PC-9 (cell line): ENCODE results near the gene PLCL2. TPM values are rescaled to one million over a fixed set of nuclear protein-coding genes. Genes with fewer than 3 reads are reported as not detected.

Experiments
- BruUV-seq: library from RNA; stranded (reverse); fragments of 400-500 nt; replicated peaks from 2 replicates; lab custom pipeline; 2021; lab: Mats Ljungman, UMichigan
- CTCF ChIA-PET: fragments of 300-600 bp; sonication (Branson Sonifier 250); formaldehyde crosslinking; loops from one replicate; lab custom pipeline; 2022; ENCODE audit warnings: antibody characterized with exemption; lab: Charles Lee
- POLR2A ChIA-PET: fragments of 300-600 bp; sonication (Branson Sonifier 250); formaldehyde crosslinking; loops from one replicate; lab custom pipeline; 2022; ENCODE audit warnings: antibody characterized with exemption; ENCODE audit not compliant: unreplicated experiment; lab: Charles Lee
- DNase-seq, 2 experiments: peaks; one replicate each; pipeline versions ENCODE4 v3.0.0 to v3.0.0-alpha.2; 2015 to 2022; ENCODE audit warnings: mixed read lengths in 1 of 2
- H2AFZ ChIP-seq: fragments of 200-600 bp; sonication (generic); 2 replicates; pipeline ENCODE4 v1.8.1; 2017; ENCODE audit warnings: antibody characterized with exemption
- H3F3A ChIP-seq: fragments of 200-600 bp; sonication (generic); 2 replicates; pipeline ENCODE4 v1.8.1; 2017; ENCODE audit warnings: antibody characterized with exemption, mild to moderate bottlenecking, low read depth; ENCODE audit not compliant: insufficient read depth
- H3K27ac ChIP-seq: fragments of 200-600 bp; sonication (generic); 2 replicates; pipeline ENCODE4 v1.6.1; 2016; ENCODE audit warnings: mixed run types
- H3K27me3 ChIP-seq: fragments of 200-600 bp; sonication (generic); 2 replicates; pipeline ENCODE4 v1.6.1; 2016; ENCODE audit warnings: low read depth, mixed run types; ENCODE audit not compliant: insufficient read depth
- H3K36me3 ChIP-seq: fragments of 200-600 bp; sonication (generic); 2 replicates; pipeline ENCODE4 v1.6.1; 2016; ENCODE audit warnings: low read depth, mixed run types
- H3K4me1 ChIP-seq: fragments of 200-600 bp; sonication (generic); replicated peaks from 2 replicates; pipeline ENCODE4 v1.6.1; 2016; ENCODE audit warnings: mixed run types; ENCODE audit not compliant: insufficient read depth
- H3K4me2 ChIP-seq: fragments of 200-600 bp; sonication (generic); 2 replicates; pipeline ENCODE4 v1.6.1; 2017; ENCODE audit warnings: mixed run types
- H3K4me3 ChIP-seq: fragments of 200-600 bp; sonication (generic); 2 replicates; pipeline ENCODE4 v1.6.1; 2016; ENCODE audit warnings: mixed run types
- H3K79me2 ChIP-seq: fragments of 200-600 bp; sonication (generic); 2 replicates; pipeline ENCODE4 v1.6.1; 2017; ENCODE audit warnings: low read depth, mixed run types
- H3K9me2 ChIP-seq: fragments of 200-600 bp; sonication (generic); 2 replicates; pipeline ENCODE4 v1.8.1; 2017; ENCODE audit warnings: mild to moderate bottlenecking; ENCODE audit not compliant: insufficient read depth
- H3K9me3 ChIP-seq: fragments of 200-600 bp; sonication (generic); 2 replicates; pipeline ENCODE4 v1.8.1; 2016; ENCODE audit warnings: low read depth; ENCODE audit not compliant: insufficient read depth
- H4K20me1 ChIP-seq: fragments of 200-600 bp; sonication (generic); 2 replicates; pipeline ENCODE4 v1.8.1; 2017; ENCODE audit not compliant: insufficient read depth
- EZH2 ChIP-seq: fragments of 200-600 bp; sonication (generic); IDR thresholded peaks from 2 replicates; pipeline ENCODE4 v1.8.0; 2017; ENCODE audit warnings: antibody characterized with exemption, low read depth
- intact Hi-C: fragments of 100-400 bp; cut with micrococcal nuclease; formaldehyde crosslinking; loops from one replicate; pipeline ENCODE4 v1.10.0; 2022; ENCODE audit not compliant: unreplicated experiment
- total RNA-seq: library from RNA; stranded (reverse); gene quantifications from 2 replicates; pipeline ENCODE4 v1.2.3, GENCODE V29; 2021
- TF ChIP-seq, protein P1 (sequence below): fragments of 200-600 bp; sonication (generic); conservative IDR thresholded peaks from 2 replicates; pipeline ENCODE4 v1.6.1; 2017; ENCODE audit warnings: mixed run types, antibody characterized with exemption, mild to moderate bottlenecking, moderate library complexity

PLCL2 gene
- total RNA-seq, 1 experiment from 2014 or later: 4.6 TPM

GRCh38 chr3:17065315-17065714 is 180.6 kb downstream of the PLCL2 start:
- Histone ChIP-seq H3K27ac (no peak overlapping the region), H2AFZ (no peak overlapping the region), H3K27me3 (no peaks in the 10 kb centered on the region), H3K79me2 (no peaks in the 10 kb centered on the region), H3K9me2 (no peaks in the 10 kb centered on the region; the same call in 1 of the 2 replicates), H3K9me3 (no peaks in the 10 kb centered on the region), H3K4me1 (no peaks in the 10 kb centered on the region), H3K36me3 (no peaks in the 10 kb centered on the region), H3F3A (no peaks in the 10 kb centered on the region), H3K4me2 (no peak overlapping the region), H4K20me1 (no peaks in the 10 kb centered on the region), H3K4me3 (no peak overlapping the region)
- BruUV-seq: no TSS peak
- intact Hi-C loops: no loop called here
- CTCF ChIA-PET: interaction anchor here (0.5 kb wide), 1 partner anchor 25 kb away, joined by 7 read pairs; no protein-coding TSS in a partner anchor
- TF ChIP-seq, protein P1, sequence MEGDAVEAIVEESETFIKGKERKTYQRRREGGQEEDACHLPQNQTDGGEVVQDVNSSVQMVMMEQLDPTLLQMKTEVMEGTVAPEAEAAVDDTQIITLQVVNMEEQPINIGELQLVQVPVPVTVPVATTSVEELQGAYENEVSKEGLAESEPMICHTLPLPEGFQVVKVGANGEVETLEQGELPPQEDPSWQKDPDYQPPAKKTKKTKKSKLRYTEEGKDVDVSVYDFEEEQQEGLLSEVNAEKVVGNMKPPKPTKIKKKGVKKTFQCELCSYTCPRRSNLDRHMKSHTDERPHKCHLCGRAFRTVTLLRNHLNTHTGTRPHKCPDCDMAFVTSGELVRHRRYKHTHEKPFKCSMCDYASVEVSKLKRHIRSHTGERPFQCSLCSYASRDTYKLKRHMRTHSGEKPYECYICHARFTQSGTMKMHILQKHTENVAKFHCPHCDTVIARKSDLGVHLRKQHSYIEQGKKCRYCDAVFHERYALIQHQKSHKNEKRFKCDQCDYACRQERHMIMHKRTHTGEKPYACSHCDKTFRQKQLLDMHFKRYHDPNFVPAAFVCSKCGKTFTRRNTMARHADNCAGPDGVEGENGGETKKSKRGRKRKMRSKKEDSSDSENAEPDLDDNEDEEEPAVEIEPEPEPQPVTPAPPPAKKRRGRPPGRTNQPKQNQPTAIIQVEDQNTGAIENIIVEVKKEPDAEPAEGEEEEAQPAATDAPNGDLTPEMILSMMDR: no peak
- no peak for TF ChIP-seq EZH2
- POLR2A ChIA-PET: no interaction called here
- no peak for DNase-seq

- BruUV-seq: no TSS peak
- CTCF ChIA-PET: no interaction called here
- no peaks in the 10 kb centered on the region; the same call in 1 of the 2 replicates for H3K9me2 ChIP-seq
- H3K9me3 ChIP-seq: no peaks in the 10 kb centered on the region
- H4K20me1 ChIP-seq: no peaks in the 10 kb centered on the region
- DNase-seq: no peak
- no peaks in the 10 kb centered on the region for H3K4me1 ChIP-seq
- no peaks in the 10 kb centered on the region for H3K36me3 ChIP-seq
- H3K27me3 ChIP-seq: no peaks in the 10 kb centered on the region
- TF ChIP-seq EZH2: no peak
- TF ChIP-seq, protein P1: no peak
- POLR2A ChIA-PET: no interaction called here
- H3K79me2 ChIP-seq: no peaks in the 10 kb centered on the region
- H3F3A ChIP-seq: no peaks in the 10 kb centered on the region
- no peak overlapping the region for H3K4me2 ChIP-seq
- no peak overlapping the region for H3K27ac ChIP-seq
- no peak overlapping the region for H3K4me3 ChIP-seq
- intact Hi-C loops: no loop called here
- no peak overlapping the region for H2AFZ ChIP-seq
Observed at GRCh38 chr3:17065881-17066280, 181.1 kb downstream of the PLCL2 start.

DNA sequence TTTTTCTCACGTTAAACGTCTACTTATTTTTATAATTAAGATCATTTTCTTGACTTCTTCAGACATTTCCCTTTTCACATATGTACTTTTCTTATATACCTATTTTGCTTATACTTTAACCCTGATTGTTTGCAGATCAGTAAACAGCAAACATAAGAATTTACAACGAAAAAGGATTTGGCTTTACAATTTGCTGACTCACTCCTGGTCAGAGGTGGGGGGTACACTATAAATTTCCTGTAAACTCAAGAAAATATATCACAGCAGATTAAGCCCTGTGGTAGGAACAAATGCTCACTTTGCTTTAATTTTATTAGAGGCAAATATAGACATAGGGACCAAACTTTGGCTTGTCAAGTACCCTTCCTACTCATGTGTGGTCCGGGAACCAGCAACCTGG is 185.0 kb downstream of the PLCL2 start:
- Histone ChIP-seq H3K4me3 (no peak overlapping the region), H3K79me2 (no peaks in the 10 kb centered on the region), H2AFZ (no peak overlapping the region), H3K36me3 (no peaks in the 10 kb centered on the region), H4K20me1 (no peaks in the 10 kb centered on the region), H3K9me3 (no peaks in the 10 kb centered on the region), H3K4me1 (no peaks in the 10 kb centered on the region), H3K27ac (no peak overlapping the region), H3K27me3 (no peaks in the 10 kb centered on the region), H3F3A (no peaks in the 10 kb centered on the region), H3K9me2 (no peaks in the 10 kb centered on the region), H3K4me2 (no peak overlapping the region)
- intact Hi-C loops: no loop called here
- DNase-seq: no peak
- BruUV-seq: no TSS peak
- no peak for TF ChIP-seq EZH2
- TF ChIP-seq, protein P1: no peak
- CTCF ChIA-PET: no interaction called here
- POLR2A ChIA-PET: interaction anchor here (0.8 kb wide), 1 partner anchor 611 kb away, joined by 4 read pairs; no protein-coding TSS in a partner anchor
